Measurements from ENCODE around the gene TMPRSS9. TPM values are rescaled to one million over a fixed set of nuclear protein-coding genes. Genes with fewer than 3 reads are reported as not detected.

TMPRSS9 gene
- total RNA-seq, 1 experiment from 2014 or later: 0.23 TPM

- Histone ChIP-seq H3K27ac (ENCODE audit: low read length) (no peak overlapping the region), H3K27me3 (ENCODE audit: control insufficient read depth, insufficient read depth, low read length) (no peaks in the 10 kb centered on the region), H3K36me3 (ENCODE audit: control insufficient read depth, insufficient read depth, low read length) (no peaks in the 10 kb centered on the region), H3K4me3 (ENCODE audit: low read depth in 2 of 2, low read length in 2 of 2) (no peak overlapping the region), H3K4me1 (ENCODE audit: control insufficient read depth, insufficient read depth, low read length) (no peaks in the 10 kb centered on the region; the same call in 1 of the 2 replicates), H3K9me3 (ENCODE audit: control insufficient read depth, insufficient read depth, low read depth, low read length) (no peaks in the 10 kb centered on the region)
- no TSS peak for BruUV-seq (replicated peaks)
- in situ Hi-C loops (cut with HindIII; ENCODE audit: low pct_unique_long_range_greater_than_20kb, low sequenced_read_pairs) (no loop called here), intact Hi-C loops (cut with micrococcal nuclease; ENCODE audit: unreplicated experiment) (loop anchor here (5.0 kb wide), 2 partner anchors 82 to 162 kb away; partner anchors contain the start of genes PLEKHJ1 and SF3A2)
- TF ChIP-seq POLR2AphosphoS5 (IDR thresholded peaks at IDR 0.05; ENCODE audit: low read depth, low read length) (no peak), CTCF (IDR thresholded peaks at IDR 0.05) (no peak), TCF7L2 (IDR thresholded peaks at IDR 0.05; ENCODE audit: low read depth, low read length) (no peak), SIN3A (IDR thresholded peaks at IDR 0.05; ENCODE audit: borderline replicate concordance, insufficient read depth, low read depth, low read length) (no peak), REST (IDR thresholded peaks at IDR 0.05; ENCODE audit: insufficient read depth in 1 of 2, low read depth in 2 of 2, low read length in 1 of 2) (no peak)
- no peak for ATAC-seq
- ChIA-PET CTCF (no interaction called here), POLR2A (no interaction called here)
- DNase-seq (ENCODE audit: low read depth, low spot score): no peak
Measured at GRCh38 chr19:2319551-2319950, 40.5 kb upstream of the TMPRSS9 start.

- TF ChIP-seq REST (IDR thresholded peaks at IDR 0.05; ENCODE audit: insufficient read depth in 1 of 2, low read depth in 2 of 2, low read length in 1 of 2): no peak
- TF ChIP-seq CTCF (IDR thresholded peaks at IDR 0.05): no peak
- no peak for TF ChIP-seq TCF7L2 (IDR thresholded peaks at IDR 0.05; ENCODE audit: low read depth, low read length)
- TF ChIP-seq POLR2AphosphoS5 (IDR thresholded peaks at IDR 0.05; ENCODE audit: low read depth, low read length): no peak
- no peak for TF ChIP-seq SIN3A (IDR thresholded peaks at IDR 0.05; ENCODE audit: borderline replicate concordance, insufficient read depth, low read depth, low read length)
- no peak overlapping the region for H3K27ac ChIP-seq (ENCODE audit: low read length)
- no peak overlapping the region for H3K4me3 ChIP-seq (ENCODE audit: low read depth in 2 of 2, low read length in 2 of 2)
- BruUV-seq (replicated peaks): no TSS peak
- intact Hi-C loops (cut with micrococcal nuclease; ENCODE audit: unreplicated experiment): no loop called here
- DNase-seq (ENCODE audit: low read depth, low spot score): no peak
- no peaks in the 10 kb centered on the region for H3K36me3 ChIP-seq (ENCODE audit: control insufficient read depth, insufficient read depth, low read length)
- no peaks in the 10 kb centered on the region for H3K9me3 ChIP-seq (ENCODE audit: control insufficient read depth, insufficient read depth, low read depth, low read length)
- H3K27me3 ChIP-seq (ENCODE audit: control insufficient read depth, insufficient read depth, low read length): no peaks in the 10 kb centered on the region
- POLR2A ChIA-PET: no interaction called here
- H3K4me1 ChIP-seq (ENCODE audit: control insufficient read depth, insufficient read depth, low read length): no peaks in the 10 kb centered on the region; the same call in 1 of the 2 replicates
- ATAC-seq: no peak
- CTCF ChIA-PET: no interaction called here
- in situ Hi-C loops (cut with HindIII; ENCODE audit: low pct_unique_long_range_greater_than_20kb, low sequenced_read_pairs): no loop called here
Measured at GRCh38 chr19:2320049-2320448, 40.0 kb upstream of the TMPRSS9 start.
